Right hindlimb (tissue), 1 donor: ENCODE results near the gene BRD4.

Source experiments
- DNase-seq: peaks from one replicate; pipeline ENCODE4 v3.0.0-alpha.2; 2018

BRD4 gene

GRCh38 chr19:15307169-15307568 lies 25.2 kb downstream of the BRD4 start:
- no peak for DNase-seq

GRCh38 chr19:15305582-15306334 lies 26.6 kb downstream of the BRD4 start:
- DNase-seq, result no peak

- peak; percentile 78 for DNase-seq
Observed at GRCh38 chr19:15304140-15304705, 28.1 kb downstream of the BRD4 start.

GRCh38 chr19:15303105-15303780 lies 29.1 kb downstream of the BRD4 start:
- no peak for DNase-seq

- DNase-seq, result no peak
Observed at GRCh38 chr19:15300533-15301197, 31.7 kb downstream of the BRD4 start.

GRCh38 chr19:15299568-15300409 lies 32.5 kb downstream of the BRD4 start:
- no peak for DNase-seq

GRCh38 chr19:15298847-15299567 lies 33.3 kb downstream of the BRD4 start:
- no peak for DNase-seq

- no peak for DNase-seq
Observed at GRCh38 chr19:15297416-15298224, 34.7 kb downstream of the BRD4 start.

GRCh38 chr19:15296841-15297415 lies 35.4 kb downstream of the BRD4 start:
- no peak for DNase-seq

GRCh38 chr19:15296353-15296752 lies 36.0 kb downstream of the BRD4 start:
- DNase-seq, result no peak

- no peak for DNase-seq
Observed at GRCh38 chr19:15294561-15294990, 37.8 kb downstream of the BRD4 start.

- DNase-seq, result no peak
Observed at GRCh38 chr19:15293781-15294491, 38.4 kb downstream of the BRD4 start.

GRCh38 chr19:15292847-15293582 lies 39.3 kb downstream of the BRD4 start:
- DNase-seq, result peak; percentile 49

GRCh38 chr19:15292140-15292539 lies 40.2 kb downstream of the BRD4 start:
- DNase-seq, result no peak

GRCh38 chr19:15291548-15292021 lies 40.8 kb downstream of the BRD4 start:
- no peak for DNase-seq

GRCh38 chr19:15291089-15291488 lies 41.2 kb downstream of the BRD4 start:
- DNase-seq, result no peak

GRCh38 chr19:15290166-15290565 lies 42.2 kb downstream of the BRD4 start:
- DNase-seq, result no peak

- no peak for DNase-seq
Observed at GRCh38 chr19:15289673-15290072, 42.7 kb downstream of the BRD4 start.
